Neural progenitor cell (in vitro differentiated cells): ENCODE data around the gene IFITM2. TPM values are rescaled to one million over a fixed set of nuclear protein-coding genes. Genes with fewer than 3 reads are reported as not detected.

ENCODE experiments used
- DNase-seq: peaks from one replicate; pipeline ENCODE4 v3.0.0-alpha.2; 2016; ENCODE audit warnings: low spot score
- H2AFZ ChIP-seq: fragments of 200-600 bp; sonication (generic); replicated peaks from 2 replicates; pipeline ENCODE4 v1.6.1; 2016; ENCODE audit warnings: antibody characterized with exemption
- H3F3A ChIP-seq: fragments of 200-600 bp; sonication (generic); 2 replicates; pipeline ENCODE4 v1.6.1; 2016; ENCODE audit warnings: antibody characterized with exemption, low read depth
- H3K27ac ChIP-seq: fragments of 200-600 bp; sonication (generic); 2 replicates; pipeline ENCODE4 v1.5.1; 2016; ENCODE audit warnings: mild to moderate bottlenecking
- H3K27me3 ChIP-seq: fragments of 200-600 bp; sonication (generic); 2 replicates; pipeline ENCODE4 v1.6.1; 2016; ENCODE audit warnings: mild to moderate bottlenecking, moderate library complexity
- H3K36me3 ChIP-seq: fragments of 200-600 bp; sonication (generic); 2 replicates; pipeline ENCODE4 v1.5.1; 2016
- H3K4me1 ChIP-seq: fragments of 200-600 bp; sonication (generic); 2 replicates; pipeline ENCODE4 v1.6.1; 2016; ENCODE audit warnings: mixed run types
- H3K4me2 ChIP-seq: fragments of 200-600 bp; sonication (generic); 2 replicates; pipeline ENCODE4 v1.6.1; 2016
- H3K4me3 ChIP-seq: fragments of 200-600 bp; sonication (generic); 2 replicates; pipeline ENCODE4 v1.5.1; 2016
- H3K79me2 ChIP-seq: fragments of 200-600 bp; sonication (generic); 2 replicates; pipeline ENCODE4 v1.6.1; 2016; ENCODE audit warnings: low read depth
- H3K9ac ChIP-seq: fragments of 200-600 bp; sonication (generic); 2 replicates; pipeline ENCODE4 v1.6.1; 2016
- H3K9me3 ChIP-seq: fragments of 200-600 bp; sonication (generic); 2 replicates; pipeline ENCODE4 v1.5.1; 2016; ENCODE audit warnings: low read depth
- H4K20me1 ChIP-seq: fragments of 200-600 bp; sonication (generic); 2 replicates; pipeline ENCODE4 v1.6.1; 2016; ENCODE audit warnings: low read depth
- H3K27ac Mint-ChIP-seq: 3 replicates; pipeline ENCODE4 v1.8.0; 2021; ENCODE audit warnings: mixed read lengths
- H3K27me3 Mint-ChIP-seq: 2 replicates; pipeline ENCODE4 v1.8.0; 2022; ENCODE audit warnings: low read depth, mild to moderate bottlenecking, inconsistent platforms, moderate library complexity, mixed read lengths; ENCODE audit not compliant: insufficient read depth
- H3K36me3 Mint-ChIP-seq: 3 replicates; pipeline ENCODE4 v1.8.0; 2021; ENCODE audit warnings: mixed read lengths
- H3K4me1 Mint-ChIP-seq: 3 replicates; pipeline ENCODE4 v1.8.0; 2021; ENCODE audit warnings: mixed read lengths
- H3K4me3 Mint-ChIP-seq: 3 replicates; pipeline ENCODE4 v1.8.0; 2021; ENCODE audit warnings: mild to moderate bottlenecking, moderate library complexity, mixed read lengths
- H3K9me3 Mint-ChIP-seq: 3 replicates; pipeline ENCODE4 v1.8.0; 2020; ENCODE audit warnings: mixed read lengths
- EZH2 ChIP-seq: fragments of 200-600 bp; sonication (generic); IDR thresholded peaks from 2 replicates; pipeline ENCODE4 v1.6.1; 2017; ENCODE audit warnings: antibody characterized with exemption, mild to moderate bottlenecking, moderate library complexity
- EZH2phosphoT487 ChIP-seq: fragments of 200-600 bp; sonication (generic); IDR thresholded peaks from 2 replicates; pipeline ENCODE4 v1.6.1; 2017; ENCODE audit warnings: antibody characterized with exemption
- total RNA-seq: library from RNA; depleted of rRNA; stranded (reverse); fragments of >200 nt; gene quantifications from 2 replicates; pipeline ENCODE4 v1.2.3, GENCODE V29; 2015; ENCODE audit warnings: low replicate concordance
- TF ChIP-seq, protein P1 (sequence below): fragments of 200-600 bp; sonication (generic); IDR thresholded peaks from 2 replicates; pipeline ENCODE4 v1.5.1; 2017; ENCODE audit warnings: antibody characterized with exemption, mild to moderate bottlenecking

Gene IFITM2
- total RNA-seq, 1 donor from 2014 or later, result 10.5 TPM

DNA sequence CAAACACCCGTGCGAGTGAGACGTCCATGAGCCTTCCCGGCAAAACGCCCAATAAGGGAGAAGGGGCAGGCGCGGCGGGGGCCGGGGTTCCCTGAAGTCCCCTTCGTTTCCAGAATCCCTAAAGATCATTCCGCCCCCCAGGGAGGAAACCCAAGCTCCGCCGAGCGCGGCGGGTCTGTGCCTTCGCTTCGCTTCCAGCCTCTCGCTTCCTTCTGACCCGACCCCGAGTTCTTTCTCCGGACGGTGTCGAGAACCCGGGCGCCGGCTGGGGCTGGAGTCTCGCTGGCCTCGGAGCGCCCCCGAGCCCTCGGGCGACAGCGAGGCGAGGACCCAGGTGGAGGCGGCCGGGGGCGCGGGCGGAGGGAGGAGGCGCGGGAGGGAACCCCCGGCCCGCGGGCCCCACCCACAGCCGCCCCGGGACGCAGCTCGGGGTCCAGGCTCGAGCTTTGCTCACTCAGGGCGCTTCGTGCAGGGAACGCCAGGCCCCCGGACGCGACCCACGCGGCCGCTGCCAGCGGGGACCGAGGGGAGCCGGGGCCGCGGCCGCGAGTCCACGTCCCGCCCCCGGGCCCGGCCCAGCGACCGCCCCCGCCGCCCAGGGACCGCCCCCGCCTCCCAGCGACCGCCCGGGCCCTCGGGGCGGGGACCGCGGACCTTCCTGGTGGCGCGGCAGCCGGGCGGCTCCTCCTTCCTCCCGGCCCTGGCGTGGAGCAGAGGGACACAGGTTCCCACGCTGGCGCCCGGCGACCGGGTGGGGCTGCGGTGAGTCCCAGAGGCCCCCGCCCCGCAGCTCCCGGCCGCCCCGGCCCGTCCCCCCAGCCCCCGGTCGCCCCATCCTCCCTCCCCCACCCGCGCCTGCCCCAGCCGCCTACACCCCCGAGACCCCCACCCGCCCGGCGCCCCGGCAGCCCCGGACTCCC, 18.9 kb upstream of the IFITM2 start, which contains the start of gene PGGHG:
PGGHG (plus strand) TSS at position 649 of the 920 bp plus-strand sequence. CDS start 691 bp downstream, outside the sequence.
- TF ChIP-seq EZH2, result peak; percentile 75
- TF ChIP-seq EZH2phosphoT487, result peak; percentile 73
- TF ChIP-seq, protein P1, sequence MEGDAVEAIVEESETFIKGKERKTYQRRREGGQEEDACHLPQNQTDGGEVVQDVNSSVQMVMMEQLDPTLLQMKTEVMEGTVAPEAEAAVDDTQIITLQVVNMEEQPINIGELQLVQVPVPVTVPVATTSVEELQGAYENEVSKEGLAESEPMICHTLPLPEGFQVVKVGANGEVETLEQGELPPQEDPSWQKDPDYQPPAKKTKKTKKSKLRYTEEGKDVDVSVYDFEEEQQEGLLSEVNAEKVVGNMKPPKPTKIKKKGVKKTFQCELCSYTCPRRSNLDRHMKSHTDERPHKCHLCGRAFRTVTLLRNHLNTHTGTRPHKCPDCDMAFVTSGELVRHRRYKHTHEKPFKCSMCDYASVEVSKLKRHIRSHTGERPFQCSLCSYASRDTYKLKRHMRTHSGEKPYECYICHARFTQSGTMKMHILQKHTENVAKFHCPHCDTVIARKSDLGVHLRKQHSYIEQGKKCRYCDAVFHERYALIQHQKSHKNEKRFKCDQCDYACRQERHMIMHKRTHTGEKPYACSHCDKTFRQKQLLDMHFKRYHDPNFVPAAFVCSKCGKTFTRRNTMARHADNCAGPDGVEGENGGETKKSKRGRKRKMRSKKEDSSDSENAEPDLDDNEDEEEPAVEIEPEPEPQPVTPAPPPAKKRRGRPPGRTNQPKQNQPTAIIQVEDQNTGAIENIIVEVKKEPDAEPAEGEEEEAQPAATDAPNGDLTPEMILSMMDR, result no peak
- DNase-seq, result peak; percentile 74
- Histone ChIP-seq H3K4me3 (peak within 1 kb of the TSS; percentile 81), H3K4me1 (peaks cover 17% of the 10 kb centered on the region), H4K20me1 (no peaks in the 10 kb centered on the region), H2AFZ (peak within 1 kb of the TSS; percentile 81), H3K9ac (peak within 1 kb of the TSS; percentile 20), H3K27me3 (peaks cover 21% of the 10 kb centered on the region), H3K4me2 (peak within 1 kb of the TSS; percentile 94), H3K36me3 (no peaks in the 10 kb centered on the region), H3K27ac (no peak within 1 kb of the TSS), H3F3A (no peaks in the 10 kb centered on the region), H3K9me3 (no peaks in the 10 kb centered on the region), H3K79me2 (no peaks in the 10 kb centered on the region)
- Mint-ChIP-seq H3K9me3 (peaks cover under 1% of the 10 kb centered on the region), H3K27me3 (peaks cover 14% of the 10 kb centered on the region), H3K4me1 (peaks cover 16% of the 10 kb centered on the region), H3K4me3 (peak within 1 kb of the TSS; percentile 87), H3K27ac (no peak within 1 kb of the TSS), H3K36me3 (no peaks in the 10 kb centered on the region)

GRCh38 chr11:289398-289711, 18.3 kb upstream of the IFITM2 start:
- no peaks in the 10 kb centered on the region for H3K9me3 Mint-ChIP-seq
- Histone ChIP-seq H4K20me1 (no peaks in the 10 kb centered on the region), H3K4me3 (peak overlapping the region; percentile 81), H3K4me2 (peak overlapping the region; percentile 94), H3K27me3 (peaks cover 21% of the 10 kb centered on the region), H3K9ac (peak overlapping the region; percentile 20), H3K79me2 (no peaks in the 10 kb centered on the region), H3F3A (no peaks in the 10 kb centered on the region), H3K36me3 (no peaks in the 10 kb centered on the region), H3K9me3 (no peaks in the 10 kb centered on the region), H3K4me1 (peaks cover 14% of the 10 kb centered on the region), H3K27ac (no peak overlapping the region), H2AFZ (no peak overlapping the region)
- peaks cover 12% of the 10 kb centered on the region for H3K27me3 Mint-ChIP-seq
- no peak for DNase-seq
- H3K36me3 Mint-ChIP-seq, result no peaks in the 10 kb centered on the region
- H3K4me1 Mint-ChIP-seq, result peaks cover 14% of the 10 kb centered on the region
- peak overlapping the region; percentile 84 for H3K4me3 Mint-ChIP-seq
- no peak overlapping the region for H3K27ac Mint-ChIP-seq
- TF ChIP-seq, protein P1, result no peak

- Histone ChIP-seq H3K27ac (no peak overlapping the region), H3K36me3 (no peaks in the 10 kb centered on the region), H3K9me3 (no peaks in the 10 kb centered on the region), H3K27me3 (peaks cover 21% of the 10 kb centered on the region), H3K4me1 (peaks cover 14% of the 10 kb centered on the region), H3K79me2 (no peaks in the 10 kb centered on the region), H3F3A (no peaks in the 10 kb centered on the region), H4K20me1 (no peaks in the 10 kb centered on the region), H3K4me3 (peak overlapping the region; percentile 81), H3K9ac (peak overlapping the region; percentile 20), H2AFZ (no peak overlapping the region), H3K4me2 (peak overlapping the region; percentile 94)
- Mint-ChIP-seq H3K9me3 (no peaks in the 10 kb centered on the region), H3K4me1 (peaks cover 14% of the 10 kb centered on the region), H3K36me3 (no peaks in the 10 kb centered on the region), H3K27me3 (peaks cover 12% of the 10 kb centered on the region), H3K4me3 (peak overlapping the region; percentile 84), H3K27ac (no peak overlapping the region)
- DNase-seq, result no peak
- TF ChIP-seq, protein P1, result no peak
- TF ChIP-seq EZH2phosphoT487, result no peak
- no peak for TF ChIP-seq EZH2
Observed at GRCh38 chr11:289712-290620, 17.6 kb upstream of the IFITM2 start.
